Measurements from ENCODE around the gene KIAA1328. TPM values are rescaled to one million over a fixed set of nuclear protein-coding genes. Genes with fewer than 3 reads are reported as not detected.

Gene KIAA1328
- total and polyA plus RNA-seq, 2 experiments from 2014 or later, result 3.8 to 11.5 TPM

- Histone ChIP-seq H3K4me3 (no peak overlapping the region), H3K36me3 (no peaks in the 10 kb centered on the region), H3K4me1 (ENCODE audit: low read depth) (no peaks in the 10 kb centered on the region), H3K27ac (no peak overlapping the region), H3K9me3 (ENCODE audit: low read depth) (no peaks in the 10 kb centered on the region), H3K27me3 (no peaks in the 10 kb centered on the region)
- TF ChIP-seq, protein P1, sequence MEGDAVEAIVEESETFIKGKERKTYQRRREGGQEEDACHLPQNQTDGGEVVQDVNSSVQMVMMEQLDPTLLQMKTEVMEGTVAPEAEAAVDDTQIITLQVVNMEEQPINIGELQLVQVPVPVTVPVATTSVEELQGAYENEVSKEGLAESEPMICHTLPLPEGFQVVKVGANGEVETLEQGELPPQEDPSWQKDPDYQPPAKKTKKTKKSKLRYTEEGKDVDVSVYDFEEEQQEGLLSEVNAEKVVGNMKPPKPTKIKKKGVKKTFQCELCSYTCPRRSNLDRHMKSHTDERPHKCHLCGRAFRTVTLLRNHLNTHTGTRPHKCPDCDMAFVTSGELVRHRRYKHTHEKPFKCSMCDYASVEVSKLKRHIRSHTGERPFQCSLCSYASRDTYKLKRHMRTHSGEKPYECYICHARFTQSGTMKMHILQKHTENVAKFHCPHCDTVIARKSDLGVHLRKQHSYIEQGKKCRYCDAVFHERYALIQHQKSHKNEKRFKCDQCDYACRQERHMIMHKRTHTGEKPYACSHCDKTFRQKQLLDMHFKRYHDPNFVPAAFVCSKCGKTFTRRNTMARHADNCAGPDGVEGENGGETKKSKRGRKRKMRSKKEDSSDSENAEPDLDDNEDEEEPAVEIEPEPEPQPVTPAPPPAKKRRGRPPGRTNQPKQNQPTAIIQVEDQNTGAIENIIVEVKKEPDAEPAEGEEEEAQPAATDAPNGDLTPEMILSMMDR (IDR thresholded peaks at IDR 0.05; ENCODE audit: low read depth, low read length), result no peak
- no peak for DNase-seq (ENCODE audit: low read depth in 1 of 2, low spot score in 1 of 2)
Observed at GRCh38 chr18:37222354-37222998, 393.5 kb downstream of the KIAA1328 start.

- no peak overlapping the region for H3K4me3 ChIP-seq
- TF ChIP-seq, protein P1 (IDR thresholded peaks at IDR 0.05; ENCODE audit: low read depth, low read length), result no peak
- no peak for DNase-seq (ENCODE audit: low read depth in 1 of 2, low spot score in 1 of 2)
- H3K4me1 ChIP-seq (ENCODE audit: low read depth), result no peaks in the 10 kb centered on the region
- H3K27me3 ChIP-seq, result no peaks in the 10 kb centered on the region
- no peaks in the 10 kb centered on the region for H3K9me3 ChIP-seq (ENCODE audit: low read depth)
- H3K36me3 ChIP-seq, result no peaks in the 10 kb centered on the region
- H3K27ac ChIP-seq, result no peak overlapping the region
Observed at GRCh38 chr18:37222999-37223378, 394.1 kb downstream of the KIAA1328 start.

DNA sequence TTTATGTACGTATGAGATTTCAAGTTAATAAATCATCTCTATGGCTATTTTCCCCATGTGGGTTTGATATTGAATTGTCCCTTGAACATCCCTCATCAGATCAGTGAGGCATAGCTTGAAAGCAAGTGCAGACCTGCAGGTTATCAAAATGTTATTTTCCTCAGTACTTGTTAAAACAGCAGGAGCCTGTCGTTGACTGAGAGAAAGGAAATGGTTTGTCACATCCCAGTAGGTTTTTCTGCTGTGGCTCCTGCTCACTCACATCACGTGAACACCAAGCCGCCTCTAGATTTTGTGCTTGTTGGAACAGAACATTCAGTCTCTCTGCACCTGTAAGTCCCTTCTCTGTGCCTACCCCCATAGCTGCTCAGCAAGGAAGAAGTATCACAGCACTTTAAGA is 396.4 kb downstream of the KIAA1328 start:
- no peaks in the 10 kb centered on the region for H3K9me3 ChIP-seq (ENCODE audit: low read depth)
- TF ChIP-seq, protein P1 (IDR thresholded peaks at IDR 0.05; ENCODE audit: low read depth, low read length), result no peak

GRCh38 chr18:37230768-37231167 is 401.8 kb downstream of the KIAA1328 start:
- H3K27me3 ChIP-seq, result no peaks in the 10 kb centered on the region
- H3K4me3 ChIP-seq, result no peak overlapping the region
- no peaks in the 10 kb centered on the region for H3K36me3 ChIP-seq
- TF ChIP-seq, protein P1 (IDR thresholded peaks at IDR 0.05; ENCODE audit: low read depth, low read length), result no peak
- no peaks in the 10 kb centered on the region for H3K4me1 ChIP-seq (ENCODE audit: low read depth)
- no peaks in the 10 kb centered on the region for H3K9me3 ChIP-seq (ENCODE audit: low read depth)
- DNase-seq (ENCODE audit: low read depth in 1 of 2, low spot score in 1 of 2), result peak in 1 of 2 donors; percentile 7
- no peak overlapping the region for H3K27ac ChIP-seq

More for the DNA sequence above, 396.4 kb downstream of the KIAA1328 start:
- DNase-seq (ENCODE audit: low read depth in 1 of 2, low spot score in 1 of 2), result no peak
- H3K4me3 ChIP-seq, result no peak overlapping the region
- no peaks in the 10 kb centered on the region for H3K36me3 ChIP-seq
- no peak overlapping the region for H3K27ac ChIP-seq
- no peaks in the 10 kb centered on the region for H3K4me1 ChIP-seq (ENCODE audit: low read depth)
- H3K27me3 ChIP-seq, result no peaks in the 10 kb centered on the region

- Histone ChIP-seq H3K36me3 (no peaks in the 10 kb centered on the region), H3K27me3 (no peaks in the 10 kb centered on the region), H3K27ac (no peak overlapping the region), H3K4me1 (ENCODE audit: low read depth) (no peaks in the 10 kb centered on the region), H3K4me3 (no peak overlapping the region), H3K9me3 (ENCODE audit: low read depth) (no peaks in the 10 kb centered on the region)
- no peak for DNase-seq (ENCODE audit: low read depth in 1 of 2, low spot score in 1 of 2)
- TF ChIP-seq, protein P1 (IDR thresholded peaks at IDR 0.05; ENCODE audit: low read depth, low read length), result no peak
Observed at GRCh38 chr18:37231251-37231650, 402.3 kb downstream of the KIAA1328 start.
